Upper lobe of left lung (tissue), 6 donors: ENCODE results near the gene INPP5K. TPM values are rescaled to one million over a fixed set of nuclear protein-coding genes. Genes with fewer than 3 reads are reported as not detected.
"Not testable (repeated sequence)": the region's sequence is repeated elsewhere in the genome, so short reads cannot be mapped to it uniquely, and the experiment has no call there.

Experiments used
- ATAC-seq, 2 donors: fragments of 200-7000 bp; cut with Tn5 transposase; one replicate each; pipeline ENCODE4 v1.9.1; 2022; ENCODE audit warnings: mild to moderate bottlenecking in 2 of 2, moderate library complexity in 2 of 2; ENCODE audit not compliant: low FRiP score in 2 of 2
- DNase-seq, 2 donors: peaks; one replicate each; pipeline ENCODE4 v3.0.0-alpha.2; 2019 to 2020
- H3K27ac ChIP-seq, 4 donors: fragments of 200-600 bp; sonication (generic); one replicate each; pipeline ENCODE4 v1.5.1; 2016 to 2019
- H3K27me3 ChIP-seq, 4 donors: fragments of 200-600 bp; sonication (generic); one replicate each; pipeline ENCODE4 v1.5.1; 2017 to 2019
- H3K36me3 ChIP-seq, 4 donors: fragments of 200-600 bp; sonication (generic); one replicate each; pipeline ENCODE4 v1.5.1; 2016 to 2019
- H3K4me1 ChIP-seq, 4 donors: fragments of 200-600 bp; sonication (generic); one replicate each; pipeline ENCODE4 v1.5.1; 2018 to 2019
- H3K4me3 ChIP-seq, 4 donors: fragments of 200-600 bp; sonication (generic); one replicate each; pipeline ENCODE4 v1.5.1; 2017 to 2019; ENCODE audit warnings: mild to moderate bottlenecking in 2 of 4, moderate library complexity in 1 of 4
- H3K9me3 ChIP-seq, 4 donors: fragments of 200-600 bp; sonication (generic); one replicate each; pipeline ENCODE4 v1.5.1; 2018 to 2019
- CTCF ChIP-seq, 6 experiments: fragments of 450-650 bp in 4 of 6; fragments of 200-600 bp in 2 of 6; sonication (generic) in 2 of 6; IDR thresholded peaks; one replicate each; pipeline ENCODE4 v1.5.1; 2016 to 2019; ENCODE audit warnings: antibody characterized with exemption in 6 of 6
- EP300 ChIP-seq, 4 donors: sonication (generic); formaldehyde crosslinking; IDR thresholded peaks; one replicate each; pipeline ENCODE4 v1.5.1; 2017; ENCODE audit warnings: antibody characterized with exemption in 4 of 4, control low read depth in 2 of 4
- POLR2A ChIP-seq, 4 donors: fragments of 450-650 bp; IDR thresholded peaks; one replicate each; pipeline ENCODE4 v1.5.1; 2016 to 2017; ENCODE audit warnings: antibody characterized with exemption in 4 of 4, mild to moderate bottlenecking in 2 of 4
- POLR2AphosphoS5 ChIP-seq, 2 donors: sonication (generic); formaldehyde crosslinking; IDR thresholded peaks; one replicate each; pipeline ENCODE4 v1.5.1; 2017; ENCODE audit warnings: antibody characterized with exemption in 2 of 2
- whole genome bisulfite sequencing, 2 donors: methylation state at CpG; one replicate each; pipeline ENCODE4 v1.1.5; 2017 to 2018; 5-methylcytosine and 5-hydroxymethylcytosine counted together
- total RNA-seq, 6 donors: library from RNA; depleted of rRNA in 4 of 6; stranded (reverse); fragments of >200 nt in 4 of 6; gene quantifications; one replicate each; pipeline versions ENCODE4 v1.1.0 to v1.2.1, GENCODE V29; 2016 to 2021
- donor health status: DM: no; HTN: no; CAD: no; lungs with moderate emphysema.
- donor health status: DM: no; HTN: yes; CAD: no; lungs with severe emphysema.

The INPP5K gene
- total RNA-seq, 6 donors from 2014 or later, result 60.9 to 155 (median 84.6) TPM

- DNase-seq (no peak), ATAC-seq (no peak)
- Histone ChIP-seq H3K27me3 (no peaks in the 10 kb centered on the region), H3K4me3 (no peak overlapping the region), H3K36me3 (peaks cover 3 to 44% (median 27%) of the 10 kb centered on the region in 4 donors), H3K4me1 (peaks cover 64 to 78% (median 72%) of the 10 kb centered on the region in 4 donors), H3K9me3 (no peaks in the 10 kb centered on the region), H3K27ac (peak overlapping the region; percentile 78 to 96 (median 86))
- 58 to 73% methylated on average over 2 of the region's 2 CpGs for WGBS, 2 donors
- TF ChIP-seq POLR2A (IDR thresholded peaks at IDR 0.05) (no peak), EP300 (IDR thresholded peaks at IDR 0.05) (no peak), CTCF (IDR thresholded peaks at IDR 0.05) (no peak), POLR2AphosphoS5 (IDR thresholded peaks at IDR 0.05) (no peak)
Observed at GRCh38 chr17:1512351-1512750, 4.1 kb downstream of the INPP5K start.

GRCh38 chr17:1511756-1512321, 4.6 kb downstream of the INPP5K start:
- H3K36me3 ChIP-seq, result peaks cover 6 to 49% (median 30%) of the 10 kb centered on the region in 4 donors
- no peaks in the 10 kb centered on the region for H3K27me3 ChIP-seq
- no peaks in the 10 kb centered on the region for H3K9me3 ChIP-seq
- no peak overlapping the region for H3K4me3 ChIP-seq
- peak in 1 of 2 donors; percentile 69 for DNase-seq
- no peak for ATAC-seq
- 34 to 49% methylated on average over 6 to 7 of the region's 7 CpGs for WGBS, 2 donors
- H3K4me1 ChIP-seq, result peaks cover 62 to 73% (median 70%) of the 10 kb centered on the region in 4 donors
- peak overlapping the region; percentile 78 to 96 (median 86) for H3K27ac ChIP-seq
- TF ChIP-seq EP300 (IDR thresholded peaks at IDR 0.05), result no peak
- TF ChIP-seq CTCF (IDR thresholded peaks at IDR 0.05), result no peak
- TF ChIP-seq POLR2A (IDR thresholded peaks at IDR 0.05), result no peak
- TF ChIP-seq POLR2AphosphoS5 (IDR thresholded peaks at IDR 0.05), result no peak

DNA sequence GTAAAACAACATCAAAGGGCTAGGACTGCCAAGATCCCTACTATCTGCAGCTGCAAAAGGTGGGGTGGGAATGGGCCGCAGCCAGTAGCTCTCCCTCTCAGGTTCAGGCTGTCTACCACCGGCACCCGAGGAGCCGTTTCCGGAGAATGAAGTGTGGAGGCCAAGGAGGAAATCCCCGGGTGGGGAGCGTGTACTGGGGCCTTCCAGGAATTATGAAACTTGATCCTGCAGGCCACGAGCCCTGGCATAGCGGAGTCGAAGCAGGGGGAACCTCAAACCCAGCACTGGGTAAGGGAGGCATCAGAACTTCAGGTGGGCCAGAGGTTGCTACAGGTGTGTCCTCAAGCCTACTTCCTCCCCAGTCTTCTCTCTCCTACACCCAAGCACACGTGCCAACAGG, 5.1 kb downstream of the INPP5K start:
- Histone ChIP-seq H3K4me1 (peaks cover 62 to 73% (median 70%) of the 10 kb centered on the region in 4 donors), H3K27ac (peak overlapping the region; percentile 78 to 96 (median 86)), H3K27me3 (no peaks in the 10 kb centered on the region), H3K9me3 (no peaks in the 10 kb centered on the region), H3K4me3 (no peak overlapping the region), H3K36me3 (peaks cover 11 to 54% (median 35%) of the 10 kb centered on the region in 4 donors)
- TF ChIP-seq CTCF (IDR thresholded peaks at IDR 0.05), result no peak
- TF ChIP-seq EP300 (IDR thresholded peaks at IDR 0.05), result peak in 1 of 4 donors; percentile 28
- peak in 1 of 2 donors; percentile 43 for TF ChIP-seq POLR2AphosphoS5 (IDR thresholded peaks at IDR 0.05)
- DNase-seq, result peak in 1 of 2 donors; percentile 60
- WGBS, 2 donors, result 33 to 42% methylated on average over 4 to 11 of the region's 11 CpGs
- ATAC-seq, result no peak

GRCh38 chr17:1509290-1509881, 7.0 kb downstream of the INPP5K start:
- DNase-seq, result no peak
- H3K4me1 ChIP-seq, result peaks cover 59 to 66% (median 60%) of the 10 kb centered on the region in 4 donors
- 66 to 70% methylated on average over 5 to 7 of the region's 7 CpGs for WGBS, 2 donors
- H3K27me3 ChIP-seq, result no peaks in the 10 kb centered on the region
- ATAC-seq, result no peak
- peak overlapping the region in 3 of 4 donors; percentile 22 to 96 (median 93) for H3K27ac ChIP-seq
- no peaks in the 10 kb centered on the region for H3K9me3 ChIP-seq
- TF ChIP-seq CTCF (IDR thresholded peaks at IDR 0.05) (peak in 1 of 6 experiments; percentile 13), POLR2AphosphoS5 (IDR thresholded peaks at IDR 0.05) (no peak)
- peaks cover 12 to 72% (median 38%) of the 10 kb centered on the region in 4 donors for H3K36me3 ChIP-seq
- H3K4me3 ChIP-seq, result no peak overlapping the region

GRCh38 chr17:1508709-1509108, 7.7 kb downstream of the INPP5K start:
- H3K9me3 ChIP-seq, ATAC-seq, H3K4me3 ChIP-seq, H3K27me3 ChIP-seq: not testable (repeated sequence)
- peaks cover 53 to 59% (median 55%) of the 10 kb centered on the region in 4 donors for H3K4me1 ChIP-seq
- H3K27ac ChIP-seq, result peak overlapping the region in 2 of 4 donors; percentile 12 to 96
- DNase-seq, result peak in 1 of 2 donors; percentile 54
- H3K36me3 ChIP-seq, result peaks cover 12 to 75% (median 38%) of the 10 kb centered on the region in 4 donors
- 86 to 92% methylated on average over 16 to 19 of the region's 25 CpGs for WGBS, 2 donors
